Erythroblast (primary cell): ENCODE measurements around the gene ARHGEF7.

Experiments used
- GATA1 ChIP-seq: IDR thresholded peaks from 2 replicates; pipeline ENCODE4 v1.6.1; 2011; ENCODE audit warnings: low read depth, mild to moderate bottlenecking, control low read depth, low read length, moderate library complexity
- POLR2A ChIP-seq: IDR thresholded peaks from 2 replicates; pipeline ENCODE4 v1.6.1; 2011; ENCODE audit warnings: mild to moderate bottlenecking, low read length

DNA sequence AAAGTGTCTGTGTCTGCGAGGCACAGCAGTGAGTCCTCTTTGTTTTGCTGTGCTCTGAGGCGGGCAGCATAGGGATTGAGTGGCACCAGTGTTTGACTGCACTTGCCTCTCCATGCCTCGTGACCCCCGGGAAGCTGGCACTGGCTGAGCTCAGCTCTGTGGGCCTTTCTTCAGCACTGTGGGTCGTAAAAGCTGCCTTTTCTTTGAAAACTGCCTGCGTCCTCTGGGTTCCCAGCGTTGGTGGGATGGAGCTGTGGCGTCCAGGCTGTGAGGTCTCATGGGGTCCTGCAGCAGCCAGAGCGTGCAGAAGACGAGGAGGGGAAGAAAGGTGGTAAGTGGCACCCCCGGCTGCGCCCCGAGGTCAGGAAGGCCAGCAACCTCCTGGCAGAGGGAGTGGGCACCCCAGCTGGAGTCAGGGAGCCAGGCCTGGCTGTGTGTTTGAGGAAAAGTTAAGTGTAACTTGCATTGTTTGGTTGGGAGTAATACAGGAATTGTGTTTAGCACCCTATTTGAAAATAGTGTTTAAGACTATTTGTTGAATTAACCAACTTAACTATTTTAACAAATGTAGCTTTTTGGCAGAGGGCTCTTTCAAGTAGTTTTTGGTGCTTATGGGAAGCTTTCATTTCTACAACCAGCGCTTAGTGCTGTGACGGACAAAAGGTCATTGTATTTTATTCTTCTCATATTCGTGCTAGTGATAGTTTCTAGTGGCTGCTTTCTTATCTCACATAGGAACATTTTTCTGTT, 126.1 kb downstream of the ARHGEF7 start:
- TF ChIP-seq POLR2A (no peak), GATA1 (no peak)
